ENCODE data around the gene GAREM1. TPM values are rescaled to one million over a fixed set of nuclear protein-coding genes. Genes with fewer than 3 reads are reported as not detected.

The GAREM1 gene
- total RNA-seq, 1 donor from 2014 or later = 22.9 TPM

GRCh38 chr18:32455361-32455760, 15.3 kb downstream of the GAREM1 start:
- no peak for ATAC-seq

GRCh38 chr18:32454593-32454992, 16.1 kb downstream of the GAREM1 start:
- peak; percentile 59 for ATAC-seq

GRCh38 chr18:32450874-32451273, 19.8 kb downstream of the GAREM1 start:
- ATAC-seq = no peak

GRCh38 chr18:32450026-32450691, 20.5 kb downstream of the GAREM1 start:
- no peak for ATAC-seq

GRCh38 chr18:32446780-32447179, 23.9 kb downstream of the GAREM1 start:
- no peak for ATAC-seq

GRCh38 chr18:32445846-32446245, 24.8 kb downstream of the GAREM1 start:
- no peak for ATAC-seq

- ATAC-seq = no peak
These were observed 26.9 kb downstream of the GAREM1 start for GRCh38 chr18:32443706-32444215.

- no peak for ATAC-seq
These were observed 27.5 kb downstream of the GAREM1 start for GRCh38 chr18:32443033-32443705.

GRCh38 chr18:32442575-32442974, 28.1 kb downstream of the GAREM1 start:
- no peak for ATAC-seq

GRCh38 chr18:32441533-32441932, 29.1 kb downstream of the GAREM1 start:
- no peak for ATAC-seq

- ATAC-seq = no peak
These were observed 30.2 kb downstream of the GAREM1 start for GRCh38 chr18:32440518-32440917.

- ATAC-seq = no peak
These were observed 30.9 kb downstream of the GAREM1 start for GRCh38 chr18:32439802-32440201.

- no peak for ATAC-seq
These were observed 31.4 kb downstream of the GAREM1 start for GRCh38 chr18:32439241-32439640.

GRCh38 chr18:32438173-32438572, 32.5 kb downstream of the GAREM1 start:
- no peak for ATAC-seq

- no peak for ATAC-seq
These were observed 33.4 kb downstream of the GAREM1 start for GRCh38 chr18:32437100-32437834.

GRCh38 chr18:32435631-32436500, 34.8 kb downstream of the GAREM1 start:
- no peak for ATAC-seq

GRCh38 chr18:32431753-32432152, 38.9 kb downstream of the GAREM1 start:
- no peak for ATAC-seq

GRCh38 chr18:32429402-32429801, 41.3 kb downstream of the GAREM1 start:
- no peak for ATAC-seq

- ATAC-seq = no peak
These were observed 43.4 kb downstream of the GAREM1 start for GRCh38 chr18:32427084-32427900.

- ATAC-seq = no peak
These were observed 45.2 kb downstream of the GAREM1 start for GRCh38 chr18:32425466-32425865.

GRCh38 chr18:32424696-32425095, 46.0 kb downstream of the GAREM1 start:
- ATAC-seq = no peak

All from esophagus mucosa (tissue), 1 donor.